ENCODE results near the gene ENPP4.
"Not testable (repeated sequence)": the region's sequence is repeated elsewhere in the genome, so short reads cannot be mapped to it uniquely, and the experiment has no call there.

ENPP4 gene, protein sequence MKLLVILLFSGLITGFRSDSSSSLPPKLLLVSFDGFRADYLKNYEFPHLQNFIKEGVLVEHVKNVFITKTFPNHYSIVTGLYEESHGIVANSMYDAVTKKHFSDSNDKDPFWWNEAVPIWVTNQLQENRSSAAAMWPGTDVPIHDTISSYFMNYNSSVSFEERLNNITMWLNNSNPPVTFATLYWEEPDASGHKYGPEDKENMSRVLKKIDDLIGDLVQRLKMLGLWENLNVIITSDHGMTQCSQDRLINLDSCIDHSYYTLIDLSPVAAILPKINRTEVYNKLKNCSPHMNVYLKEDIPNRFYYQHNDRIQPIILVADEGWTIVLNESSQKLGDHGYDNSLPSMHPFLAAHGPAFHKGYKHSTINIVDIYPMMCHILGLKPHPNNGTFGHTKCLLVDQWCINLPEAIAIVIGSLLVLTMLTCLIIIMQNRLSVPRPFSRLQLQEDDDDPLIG

DNA sequence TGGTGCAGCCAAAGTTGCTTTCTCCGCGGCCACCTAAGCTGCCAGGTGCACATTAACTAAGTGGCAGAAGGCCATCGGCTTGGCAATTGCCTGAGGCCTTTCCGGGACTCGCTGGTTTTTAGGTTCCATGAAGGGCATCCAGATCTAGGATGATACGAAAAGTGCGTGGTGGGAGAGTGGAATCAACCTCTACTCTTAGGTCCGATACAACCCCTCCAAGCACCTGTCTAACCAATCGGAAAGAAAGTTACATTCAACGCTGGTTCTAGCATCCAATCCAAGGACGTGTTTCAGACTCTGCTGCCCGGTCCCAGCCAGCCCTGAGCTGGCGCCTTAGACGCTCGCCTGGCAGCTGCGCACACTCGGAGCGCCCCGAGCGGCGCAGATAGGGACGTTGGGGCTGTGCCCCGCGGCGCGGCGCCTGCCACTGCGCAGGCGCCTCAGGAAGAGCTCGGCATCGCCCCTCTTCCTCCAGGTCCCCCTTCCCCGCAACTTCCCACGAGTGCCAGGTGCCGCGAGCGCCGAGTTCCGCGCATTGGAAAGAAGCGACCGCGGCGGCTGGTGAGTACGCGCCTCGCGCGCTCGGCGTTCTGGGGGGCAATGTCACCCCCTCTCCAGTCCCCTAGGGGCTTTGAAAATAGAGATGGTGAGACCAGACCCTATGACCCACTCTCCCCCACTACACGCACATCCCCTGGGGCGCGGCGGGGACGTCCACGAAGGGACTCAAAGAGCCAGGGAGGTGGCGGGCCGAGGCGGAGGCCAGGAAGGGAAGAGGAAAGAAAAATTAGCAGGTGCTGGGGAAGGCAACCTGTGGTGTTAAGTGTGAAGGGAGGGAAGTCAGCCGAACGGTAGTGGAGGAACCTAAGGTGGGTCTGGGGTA lies at the start of gene ENPP4:
Gene ENPP4, plus strand, starts transcription at position 361 of the 883 bp plus-strand sequence. CDS start 9,595 bp downstream, outside the sequence.
- DNase-seq, result peak; percentile 88

DNA sequence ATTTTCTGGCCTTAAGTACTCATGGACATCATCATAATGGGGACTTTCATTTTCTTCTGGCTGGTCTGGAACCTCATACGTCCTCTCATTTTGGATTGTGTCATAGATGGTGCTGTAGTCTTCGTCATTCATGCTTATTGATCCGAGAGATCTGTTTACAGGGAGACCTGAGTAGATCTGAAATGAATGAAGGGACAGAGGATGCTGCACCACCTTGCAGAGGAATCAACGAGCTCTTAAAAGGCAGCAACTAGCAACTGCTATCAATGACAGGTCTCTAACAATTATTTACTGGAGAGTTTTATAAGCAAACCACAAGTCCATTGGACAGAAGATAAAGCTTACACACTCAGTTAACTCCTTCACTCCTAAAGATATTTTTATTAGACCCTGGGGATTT lies 49.7 kb upstream of the ENPP4 start:
- DNase-seq, result no peak

DNA sequence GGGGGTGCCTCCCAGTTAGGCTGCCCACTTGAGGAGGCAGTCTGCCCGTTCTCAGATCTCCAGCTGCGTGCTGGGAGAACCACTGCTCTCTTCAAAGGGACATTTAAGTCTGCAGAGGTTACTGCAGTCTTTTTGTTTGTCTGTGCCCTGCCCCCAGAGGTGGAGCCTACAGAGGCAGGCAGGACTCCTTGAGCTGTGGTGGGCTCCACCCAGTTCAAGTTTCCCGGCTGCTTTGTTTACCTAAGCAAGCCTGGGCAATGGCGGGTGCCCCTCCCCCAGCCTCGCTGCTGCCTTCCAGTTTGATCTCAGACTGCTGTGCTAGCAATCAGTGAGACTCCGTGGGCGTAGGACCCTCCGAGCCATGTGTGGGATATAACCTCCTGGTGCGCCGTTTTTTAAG lies 44.1 kb upstream of the ENPP4 start:
- DNase-seq, result not testable (repeated sequence)

DNA sequence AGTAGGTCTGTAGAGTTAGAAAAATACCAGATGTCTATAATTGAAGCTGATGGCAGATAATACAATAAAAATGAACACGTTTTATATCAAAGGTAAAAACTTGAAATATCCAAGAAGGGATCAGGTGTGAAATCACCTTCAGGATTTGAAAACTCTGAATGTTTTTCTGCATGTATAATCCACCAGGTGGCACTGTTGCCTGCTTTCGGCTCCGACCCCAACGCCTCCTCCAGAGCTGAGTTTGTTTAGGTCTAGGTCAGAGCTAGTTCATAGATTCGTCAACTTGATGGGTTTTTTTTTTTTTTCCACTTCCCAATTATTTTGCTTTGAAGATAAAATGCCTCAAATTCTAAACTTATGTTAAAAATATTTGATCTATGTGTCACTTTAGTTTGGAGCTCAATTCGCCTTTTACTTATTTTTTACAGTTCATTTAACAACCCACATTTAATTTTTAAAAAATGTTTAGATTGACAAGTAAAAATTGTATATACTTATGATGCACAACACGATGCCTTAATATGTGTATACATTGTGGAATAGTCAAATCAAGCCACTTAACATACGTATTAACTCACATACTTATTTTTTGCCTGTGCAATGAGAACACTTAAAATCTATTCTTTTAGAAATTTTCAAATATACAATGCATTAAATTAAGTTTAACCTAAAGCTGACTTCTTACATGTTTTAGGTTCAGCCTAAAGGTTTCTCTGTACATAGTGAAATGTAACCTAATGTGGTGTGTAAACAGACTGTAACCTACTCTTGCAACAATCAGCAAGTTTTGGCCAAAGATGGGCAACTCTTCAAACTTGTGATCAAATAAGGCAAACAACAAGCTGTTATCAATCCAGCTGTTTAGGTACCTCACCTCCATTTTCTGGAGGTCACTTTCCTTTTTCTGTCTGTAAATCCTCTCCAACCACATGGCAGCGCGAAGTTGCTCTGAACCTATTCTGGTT lies 39.4 kb upstream of the ENPP4 start:
- DNase-seq, result peak; percentile 24

DNA sequence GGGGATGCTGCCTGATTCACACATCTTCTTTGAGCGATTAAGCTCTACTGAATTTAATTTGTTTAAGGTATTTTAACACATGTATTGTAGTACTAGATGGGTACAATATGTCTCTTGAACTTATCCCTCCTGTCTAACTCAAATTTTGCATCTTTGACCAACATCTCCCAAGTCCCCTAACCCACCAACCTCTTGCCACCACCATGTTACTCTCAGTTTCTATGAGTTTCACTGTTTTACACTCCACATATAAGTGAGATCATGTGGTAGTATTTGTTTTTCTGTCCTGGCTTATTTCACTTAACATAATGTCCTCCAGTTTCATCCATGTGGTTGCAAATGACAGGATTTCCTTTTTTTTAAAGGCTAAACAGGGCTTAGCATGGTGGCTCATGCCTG lies 38.7 kb upstream of the ENPP4 start:
- no peak for DNase-seq

DNA sequence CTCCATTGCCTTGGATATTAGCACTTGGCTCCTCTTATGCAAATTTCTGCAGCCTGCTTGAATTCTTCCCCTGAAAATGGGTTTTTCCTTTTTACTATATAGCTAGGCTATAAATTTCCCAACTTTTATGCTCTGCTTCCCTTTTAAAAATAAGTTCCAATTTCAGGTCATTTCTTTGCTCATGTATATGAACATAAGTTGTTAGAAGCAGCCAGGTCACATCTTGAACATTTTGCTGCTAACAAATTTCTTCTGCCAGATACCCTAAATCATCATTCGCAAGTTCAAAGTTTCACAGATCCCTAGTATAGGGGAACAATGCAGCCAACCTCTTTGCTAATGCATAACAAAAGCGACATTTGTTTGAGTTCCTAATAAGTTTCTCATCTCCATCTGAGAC lies 34.5 kb upstream of the ENPP4 start:
- no peak for DNase-seq

DNA sequence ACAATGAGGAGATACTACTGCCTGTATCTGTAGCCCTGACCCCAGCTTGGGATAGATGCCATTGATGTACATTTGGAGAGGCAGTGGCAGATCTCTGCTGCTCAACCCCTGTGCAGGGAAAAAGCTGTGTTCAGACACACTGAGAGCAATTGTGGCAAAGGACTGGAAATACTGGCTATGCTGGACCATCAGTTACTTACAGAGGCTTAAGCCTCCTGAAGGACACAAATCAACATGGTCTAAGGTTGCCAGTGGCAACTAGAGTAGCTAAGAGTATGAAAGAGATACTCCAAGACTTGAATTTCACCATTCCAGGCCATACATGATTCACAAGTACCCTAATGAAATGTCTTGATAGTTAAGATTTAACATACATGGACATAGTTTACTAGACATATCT lies 32.4 kb upstream of the ENPP4 start:
- DNase-seq, result no peak

DNA sequence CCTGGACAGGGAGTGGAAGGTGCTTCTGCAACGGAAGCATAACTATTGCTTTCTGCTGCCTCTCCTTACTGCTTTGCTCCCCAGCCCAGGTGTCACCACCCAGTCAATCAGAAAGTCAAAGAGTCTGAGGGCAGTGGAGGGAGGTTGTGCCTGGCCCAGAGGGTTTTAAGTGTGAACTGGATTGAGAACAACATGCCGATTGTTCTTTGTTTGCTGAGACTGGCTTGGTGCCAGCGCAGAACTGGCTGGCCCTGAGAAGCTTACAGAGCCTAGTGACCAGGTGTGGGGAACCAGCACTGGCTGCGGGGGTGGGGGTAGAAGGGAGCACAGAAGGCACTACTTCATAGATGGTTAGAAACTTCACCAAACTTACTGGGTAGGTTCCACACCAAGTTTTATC lies 31.1 kb upstream of the ENPP4 start:
- DNase-seq, result peak; percentile 69

DNA sequence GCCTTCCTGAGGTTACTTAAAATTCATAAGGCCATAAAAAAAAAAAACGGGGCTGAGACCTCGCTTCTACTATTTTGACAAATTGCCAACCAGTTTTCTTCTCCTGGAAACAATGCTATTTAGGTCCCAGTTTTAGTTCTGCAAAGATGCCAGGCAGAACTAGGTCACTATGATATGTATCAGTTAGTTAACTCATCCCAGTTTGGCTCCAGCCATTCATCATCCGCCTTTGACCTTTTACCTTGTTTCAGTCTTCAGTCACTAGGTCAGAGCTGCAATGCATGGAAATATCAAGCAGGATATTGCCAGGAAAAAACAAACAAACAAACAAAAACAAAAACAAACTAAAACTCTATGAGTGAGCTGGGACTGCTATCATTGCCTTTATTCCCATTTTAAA lies 29.8 kb upstream of the ENPP4 start:
- no peak for DNase-seq

DNA sequence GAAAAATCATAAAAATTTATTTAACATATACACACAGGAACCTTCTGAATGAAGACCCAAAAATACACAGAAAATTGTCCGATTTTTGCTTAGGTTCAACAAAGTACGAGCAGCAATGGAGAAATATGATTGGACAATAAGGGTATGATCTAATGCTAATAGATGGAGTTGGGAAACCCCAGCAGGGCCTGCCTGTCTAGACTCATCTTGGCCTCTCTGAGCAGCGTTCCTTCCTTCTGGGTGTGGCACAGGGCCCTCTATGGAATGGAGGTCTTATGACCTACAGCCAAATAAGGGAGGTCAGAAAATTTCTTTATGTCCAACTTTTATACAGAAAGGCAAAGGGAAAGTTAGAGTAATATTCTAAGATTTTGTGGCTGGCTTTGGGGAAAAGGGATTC lies 27.7 kb upstream of the ENPP4 start:
- no peak for DNase-seq

DNA sequence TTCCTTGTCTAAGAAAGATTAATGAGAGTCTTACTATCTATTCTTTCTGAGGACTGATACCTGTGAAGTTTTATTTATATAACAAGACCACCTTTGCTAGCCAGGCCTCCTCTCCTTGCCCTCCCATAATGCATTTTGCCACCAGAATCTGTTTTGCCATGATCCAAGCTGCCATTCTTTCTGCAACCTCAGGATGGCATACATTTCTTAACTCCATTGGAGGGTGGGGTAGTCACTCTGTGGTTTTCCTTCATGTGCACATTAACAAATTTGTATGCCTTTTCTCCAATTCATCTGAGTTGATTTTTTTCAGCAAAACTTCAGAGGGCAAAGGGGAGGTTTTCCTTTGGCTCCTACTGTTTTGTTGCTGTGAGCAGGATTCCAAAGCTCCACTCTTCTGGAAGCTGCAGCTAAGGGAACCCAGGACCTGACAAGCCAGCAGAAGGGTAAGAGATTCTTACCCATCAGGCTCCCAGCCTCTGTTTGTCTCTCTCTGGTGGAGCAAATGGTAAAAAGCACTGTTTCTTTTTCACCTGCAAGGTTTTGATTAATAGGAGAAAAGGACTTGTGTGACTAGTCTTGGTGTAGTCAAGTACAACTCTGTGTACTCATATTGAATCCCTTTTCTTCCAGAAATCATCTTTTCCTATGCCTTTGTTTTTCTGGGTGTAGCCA lies 26.2 kb upstream of the ENPP4 start:
- DNase-seq, result no peak

DNA sequence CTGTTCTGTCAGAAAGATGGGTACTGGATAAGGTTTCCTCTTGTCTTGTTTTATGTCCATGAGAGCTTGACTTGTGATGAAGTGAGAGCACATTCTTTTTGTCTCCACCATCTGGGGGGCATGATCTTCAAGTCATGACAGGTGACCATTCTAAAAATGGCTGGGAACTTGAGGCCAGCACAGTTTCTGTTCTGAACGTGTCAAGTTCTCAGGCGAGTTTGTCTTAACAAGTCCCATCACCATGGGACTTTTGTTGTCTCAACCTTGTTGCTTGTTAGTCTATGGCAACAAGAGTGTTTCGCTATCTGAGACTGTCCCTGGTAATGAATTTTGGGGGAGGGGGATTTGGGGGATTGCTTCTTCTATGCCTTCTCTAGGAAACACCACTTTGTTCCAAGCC lies 25.6 kb upstream of the ENPP4 start:
- no peak for DNase-seq

DNA sequence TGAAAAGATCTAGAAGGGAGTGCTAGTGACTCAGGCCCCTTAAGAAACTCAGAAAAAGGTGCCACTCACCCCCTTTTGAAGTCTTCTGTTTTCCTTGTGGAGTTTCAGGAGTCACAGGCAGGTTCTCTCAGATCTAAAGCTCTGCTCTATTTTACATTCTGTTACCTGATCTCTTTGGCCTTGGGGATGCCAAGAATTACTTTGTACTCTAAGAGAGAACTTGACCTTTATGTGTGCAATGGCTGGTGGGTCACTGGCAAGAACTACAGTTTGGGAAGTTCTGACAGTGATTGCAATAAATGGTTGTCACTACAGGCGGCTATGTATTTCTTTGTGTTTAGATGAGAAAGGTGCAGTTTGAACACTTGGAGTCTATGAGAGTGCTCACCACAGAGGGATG lies 24.2 kb upstream of the ENPP4 start:
- DNase-seq, result no peak

DNA sequence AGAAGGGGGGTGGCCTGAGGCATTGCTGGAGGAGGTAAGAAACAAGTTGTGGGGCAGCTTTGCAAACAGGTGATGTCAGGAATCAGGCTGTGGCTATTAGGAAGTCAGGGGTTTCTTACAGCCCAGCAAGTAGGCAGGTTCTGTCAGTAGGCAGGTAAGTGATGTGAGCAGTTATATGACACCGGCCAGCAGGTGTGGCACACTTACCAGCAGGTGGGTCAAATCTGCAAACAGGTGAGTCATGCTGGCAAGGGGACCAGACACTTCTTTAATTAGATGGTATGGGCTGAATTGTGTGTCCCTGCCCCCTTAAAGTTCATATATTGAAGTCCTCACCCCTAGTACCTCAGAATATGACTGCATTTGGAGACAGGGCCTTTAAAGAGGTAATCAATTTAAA lies 16.4 kb upstream of the ENPP4 start:
- no peak for DNase-seq

DNA sequence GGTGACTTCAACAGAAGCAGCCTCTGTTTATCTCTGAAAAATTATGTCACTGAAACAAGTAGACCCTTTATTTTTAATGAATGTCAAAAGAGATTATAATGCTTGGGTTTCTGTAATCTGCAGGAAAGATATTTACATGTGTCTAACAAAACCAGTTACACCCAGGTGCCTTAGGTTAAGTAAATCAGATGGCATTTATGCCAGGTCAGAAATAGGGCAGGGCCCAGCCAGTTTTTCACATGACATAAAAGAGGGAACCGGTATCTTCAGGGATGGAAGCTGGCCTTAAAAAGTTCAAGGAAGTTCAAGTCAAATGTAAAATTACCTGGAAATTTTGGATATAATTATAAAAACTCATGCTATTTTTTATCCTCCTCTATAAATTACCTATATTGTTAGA lies 14.2 kb upstream of the ENPP4 start:
- no peak for DNase-seq

DNA sequence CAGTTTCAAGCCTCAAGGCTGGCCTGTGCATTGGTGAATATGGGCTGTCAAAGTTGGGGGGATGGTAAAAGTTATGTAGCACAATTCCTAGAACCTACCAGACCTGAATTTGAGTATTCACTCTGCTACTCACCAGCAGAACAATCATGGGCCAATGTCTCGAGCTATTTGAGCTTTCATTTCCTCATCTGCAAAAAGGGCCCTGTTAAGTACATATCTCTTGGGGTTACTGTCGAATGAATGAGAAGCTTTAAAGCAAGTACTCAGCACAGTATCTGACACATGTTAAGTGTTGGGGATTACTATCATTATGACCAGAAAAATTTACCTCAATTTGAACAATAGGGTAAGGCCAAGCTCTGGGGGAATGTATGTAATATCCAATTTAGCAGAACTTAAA lies 13.5 kb upstream of the ENPP4 start:
- no peak for DNase-seq

DNA sequence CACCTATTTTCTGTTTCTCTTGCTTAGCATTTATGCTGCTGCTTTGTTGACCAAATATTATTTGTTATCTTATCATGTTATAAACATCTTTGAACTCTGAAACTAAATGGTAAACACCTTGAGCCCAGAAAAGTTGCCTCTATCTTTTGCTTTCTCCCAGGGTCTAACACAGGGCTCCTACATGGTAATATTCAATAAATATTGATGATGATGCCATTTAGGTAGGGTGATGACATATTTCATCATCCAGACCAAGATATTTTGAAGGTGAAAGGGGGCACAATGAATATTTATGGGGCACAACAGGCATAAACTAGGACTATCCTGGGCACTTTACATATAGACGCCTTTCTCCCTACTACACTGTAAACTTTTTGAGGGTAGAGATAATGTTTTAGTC lies 11.6 kb upstream of the ENPP4 start:
- DNase-seq, result no peak

DNA sequence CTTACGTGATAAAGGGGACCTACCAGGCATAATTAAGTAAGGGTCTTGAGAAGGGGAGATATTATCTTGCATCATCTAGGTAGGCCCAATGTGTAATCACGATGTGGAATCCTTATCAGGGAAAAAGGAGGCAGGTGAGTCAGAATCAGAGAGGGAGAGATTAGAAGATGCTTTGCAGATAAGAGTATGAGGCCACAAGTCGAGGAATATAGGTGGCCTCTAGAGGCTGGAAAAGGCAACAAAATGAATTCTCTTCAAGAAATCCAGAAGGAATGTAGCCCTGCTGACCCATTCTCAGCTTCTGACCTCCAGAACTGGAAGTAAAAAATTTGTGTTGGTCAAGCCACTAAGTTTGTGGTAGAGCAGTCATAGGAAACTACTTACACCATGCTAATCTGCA lies 11.0 kb upstream of the ENPP4 start:
- DNase-seq, result no peak

DNA sequence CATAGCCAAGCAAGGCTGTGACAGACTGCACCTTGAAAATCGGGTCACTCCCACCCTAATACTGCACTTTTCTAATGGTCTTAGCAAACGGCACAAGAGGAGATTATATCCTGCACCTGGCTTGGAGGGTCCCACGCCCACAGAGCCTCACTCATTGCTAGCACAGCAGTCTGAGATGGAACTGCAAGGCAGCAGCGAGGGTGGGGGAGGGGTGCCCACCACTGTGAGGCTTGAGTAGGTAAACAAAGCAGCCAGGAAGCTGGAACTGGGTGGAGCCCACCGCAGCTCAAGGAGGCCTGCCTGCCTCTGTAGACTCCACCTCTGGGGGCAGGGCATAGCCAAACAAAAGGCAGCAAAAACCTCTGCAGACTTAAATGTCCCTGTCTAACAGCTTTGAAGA lies 10.1 kb upstream of the ENPP4 start:
- not testable (repeated sequence) for DNase-seq

DNA sequence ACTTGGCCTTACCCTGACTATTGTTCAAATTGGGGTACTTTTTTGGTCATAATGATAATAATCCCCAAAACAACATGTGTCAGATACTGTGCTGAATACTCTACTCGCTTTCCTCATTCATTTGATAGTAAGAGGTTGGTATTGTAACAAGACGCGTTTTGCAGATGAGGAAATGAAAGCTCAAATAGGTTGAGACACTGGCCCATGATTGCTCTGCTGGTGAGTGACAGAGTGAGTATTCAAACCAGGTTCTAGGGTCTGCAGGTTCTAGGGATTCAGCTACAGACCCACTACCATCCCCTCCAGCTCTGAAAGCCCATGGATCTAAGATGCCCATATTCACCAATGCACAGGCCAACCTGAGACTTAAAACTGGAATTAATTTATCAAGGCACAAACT lies 1.3 kb upstream of the ENPP4 start:
- DNase-seq, result no peak

DNA sequence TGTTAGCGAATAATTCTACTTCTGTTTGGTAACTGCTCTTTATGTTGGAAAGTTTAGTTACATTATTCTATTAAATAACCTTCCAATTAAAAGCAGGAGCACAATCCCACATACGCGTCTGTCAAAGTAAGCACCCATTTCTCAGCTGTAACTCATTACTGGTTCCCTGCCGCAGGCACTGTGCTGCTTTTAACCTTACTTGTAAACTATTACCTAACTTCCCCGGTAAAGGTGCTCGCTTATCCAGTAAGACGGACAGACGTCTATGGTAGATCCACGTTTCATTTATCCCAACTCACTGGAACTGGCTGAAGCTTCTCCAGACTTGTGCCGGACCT lies 529 bp upstream of the ENPP4 start:
- no peak for DNase-seq

DNA sequence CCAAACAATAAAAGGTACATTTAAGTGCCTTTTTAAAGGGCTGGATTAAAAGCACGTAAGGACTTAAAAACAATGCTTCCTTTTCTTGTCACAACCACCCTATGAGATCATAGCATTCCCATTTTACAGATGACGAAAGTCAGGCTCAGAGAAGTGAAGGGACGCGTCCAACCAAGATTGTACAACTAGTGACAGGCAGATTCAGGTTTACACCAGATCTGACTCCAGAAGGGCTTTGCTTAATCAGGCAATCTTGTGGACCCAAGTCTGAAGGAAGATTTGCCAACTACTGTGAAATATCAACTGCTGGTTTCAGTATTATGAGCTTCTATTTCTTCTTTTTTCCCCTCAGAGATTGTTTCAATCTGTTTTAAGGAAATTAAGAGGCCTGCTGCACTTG lies 877 bp downstream of the ENPP4 start:
- DNase-seq, result no peak

Measured in NCI-H1048 (cell line).